GF-D8 (cell line): ENCODE measurements around the gene ARF1.

ENCODE experiments used
- DNase-seq: peaks from one replicate; lab custom pipeline; 2025; lab: John Stamatoyannopoulos, UW

ARF1 gene

DNA sequence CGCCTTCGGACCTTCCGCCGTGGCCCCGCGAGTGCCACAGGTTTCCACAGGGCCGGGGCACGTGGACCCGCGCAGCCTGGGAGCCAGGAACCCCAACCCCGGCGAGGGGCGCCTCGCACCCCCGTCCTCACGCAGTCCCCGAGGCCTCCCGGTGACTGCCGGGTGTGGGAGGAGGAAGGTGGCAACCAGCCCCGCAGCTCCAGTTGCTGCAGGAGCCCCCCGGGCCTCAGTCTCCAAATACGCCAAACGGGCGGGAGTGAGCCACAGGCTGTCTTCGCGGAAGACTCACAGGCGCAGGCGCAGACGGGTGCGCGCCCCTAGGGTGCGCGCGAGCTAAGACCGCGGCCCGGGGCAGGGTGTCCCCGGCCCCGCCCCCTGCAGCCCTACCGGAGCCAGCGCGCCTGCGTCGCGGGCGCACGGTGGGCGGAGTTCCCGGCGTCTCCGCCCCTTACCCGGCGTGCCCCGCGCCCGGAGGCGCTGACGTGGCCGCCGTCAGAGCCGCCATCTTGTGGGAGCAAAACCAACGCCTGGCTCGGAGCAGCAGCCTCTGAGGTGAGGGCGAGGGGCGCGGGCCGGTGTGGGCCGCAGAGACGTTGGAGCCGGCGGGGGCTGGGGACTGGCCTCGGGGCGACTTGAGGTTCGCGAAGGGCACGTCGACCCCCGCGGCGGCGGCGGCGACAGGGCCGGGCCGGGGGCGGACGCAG is at the start of gene ARF1:
ARF1 (plus strand) TSS at position 495 of the 704 bp plus-strand sequence. CDS start 14,407 bp downstream, outside the sequence.
- peak; percentile 53 for DNase-seq

DNA sequence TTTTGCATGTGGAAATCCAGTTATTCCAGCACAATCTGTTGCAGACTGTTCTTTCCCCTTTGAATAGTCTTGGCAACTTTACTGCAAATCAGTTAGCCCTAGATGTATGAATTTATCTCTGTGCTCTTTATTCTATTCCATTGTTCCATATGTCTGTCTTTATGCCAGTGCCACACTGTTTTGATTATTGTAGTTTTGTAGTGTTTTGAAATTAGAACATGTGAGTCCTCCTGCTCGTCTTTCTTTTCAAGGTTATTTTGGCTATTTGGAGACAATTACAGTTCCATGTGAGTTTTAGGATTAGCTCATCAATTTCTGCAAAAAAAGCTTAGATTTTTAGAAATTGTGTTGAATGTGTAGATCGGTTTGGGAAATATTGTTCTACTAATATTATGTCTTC is 49.1 kb upstream of the ARF1 start:
- no peak for DNase-seq

DNA sequence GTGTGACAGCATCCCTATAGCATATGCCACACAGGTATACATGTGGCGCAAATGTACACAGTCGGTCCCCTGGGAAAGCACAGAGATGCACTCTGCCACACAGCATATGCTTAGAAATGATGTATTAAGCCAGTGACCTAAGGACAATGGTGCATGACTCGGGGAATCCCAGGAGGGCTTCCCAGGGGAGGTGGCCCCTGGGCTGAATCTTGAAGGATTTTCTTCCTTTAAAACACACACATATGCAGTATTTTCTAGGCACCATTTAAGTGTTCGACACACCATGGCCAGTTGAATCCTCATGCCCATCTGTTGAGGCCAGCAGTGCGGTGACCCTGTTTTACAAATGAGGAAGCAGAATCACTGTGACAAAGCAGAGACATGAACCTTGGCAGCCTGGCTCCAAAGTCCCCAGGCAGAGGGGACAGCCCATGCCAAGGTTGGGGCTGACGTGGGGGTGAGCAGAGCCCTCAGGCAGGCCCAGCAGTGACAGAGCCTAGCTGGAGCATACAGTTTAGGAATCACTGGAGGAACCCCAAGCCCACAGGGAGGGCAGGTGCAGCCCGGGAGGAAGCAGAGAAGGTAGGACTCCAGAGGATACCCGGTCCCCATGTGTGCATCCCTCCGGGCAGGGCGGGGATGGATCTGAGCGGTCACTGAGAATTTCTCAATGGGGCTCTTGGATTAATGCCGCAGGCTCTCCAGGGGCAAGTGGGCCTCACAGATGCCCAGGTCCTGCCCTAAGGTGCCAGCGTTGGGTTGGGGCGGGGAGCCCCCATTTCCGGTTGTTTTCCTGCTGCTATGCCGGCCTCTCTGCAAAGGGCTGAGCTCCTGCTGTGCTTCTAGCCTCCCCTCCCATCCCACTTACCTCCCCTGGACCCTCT is 47.3 kb upstream of the ARF1 start:
- DNase-seq, result no peak

DNA sequence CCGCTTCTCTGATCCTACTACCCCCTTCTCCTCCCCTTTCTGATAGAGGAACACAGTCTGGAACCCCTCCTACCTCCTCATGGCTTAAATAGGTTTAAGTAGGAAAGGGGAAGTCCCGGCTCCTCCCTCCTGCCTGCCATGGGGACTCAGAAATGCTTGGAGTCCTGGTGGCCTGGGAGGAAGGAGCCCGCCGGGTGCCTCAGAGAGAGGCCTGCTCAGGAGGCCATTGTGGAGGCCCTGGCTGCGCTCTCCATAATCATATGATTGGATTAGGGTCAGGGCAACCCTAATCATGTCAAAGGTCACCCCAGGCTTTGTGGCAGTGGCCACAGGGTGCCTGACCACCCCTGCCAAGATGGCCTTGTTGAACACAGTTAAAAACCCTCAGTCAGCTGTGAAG is 46.7 kb upstream of the ARF1 start:
- no peak for DNase-seq

DNA sequence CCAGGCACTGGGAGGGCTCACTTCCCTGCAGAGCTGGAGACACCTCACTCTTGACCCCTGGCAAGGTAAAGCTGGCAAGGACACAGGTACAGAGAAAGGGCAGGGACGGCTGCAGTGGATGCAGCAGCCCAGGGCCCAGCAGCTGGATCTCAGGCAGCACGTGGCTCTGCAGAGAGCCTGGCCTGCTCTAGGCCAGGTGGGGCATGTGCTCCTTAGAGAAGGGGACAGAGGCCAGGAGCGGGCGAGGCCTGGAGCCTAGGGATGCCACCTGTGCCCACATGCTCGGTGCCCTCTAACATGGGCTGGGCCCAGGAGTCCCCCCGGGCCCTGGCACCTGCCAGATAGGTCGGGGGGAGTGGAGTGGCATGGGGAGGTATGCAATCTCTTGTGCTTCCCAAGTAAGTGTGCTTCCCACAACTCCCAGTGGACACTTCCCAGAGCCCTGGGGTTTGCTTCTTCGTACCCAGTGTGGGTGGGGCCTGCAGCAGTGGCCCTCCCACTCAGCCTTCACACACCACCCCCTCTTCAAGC is 45.7 kb upstream of the ARF1 start:
- DNase-seq, result no peak

DNA sequence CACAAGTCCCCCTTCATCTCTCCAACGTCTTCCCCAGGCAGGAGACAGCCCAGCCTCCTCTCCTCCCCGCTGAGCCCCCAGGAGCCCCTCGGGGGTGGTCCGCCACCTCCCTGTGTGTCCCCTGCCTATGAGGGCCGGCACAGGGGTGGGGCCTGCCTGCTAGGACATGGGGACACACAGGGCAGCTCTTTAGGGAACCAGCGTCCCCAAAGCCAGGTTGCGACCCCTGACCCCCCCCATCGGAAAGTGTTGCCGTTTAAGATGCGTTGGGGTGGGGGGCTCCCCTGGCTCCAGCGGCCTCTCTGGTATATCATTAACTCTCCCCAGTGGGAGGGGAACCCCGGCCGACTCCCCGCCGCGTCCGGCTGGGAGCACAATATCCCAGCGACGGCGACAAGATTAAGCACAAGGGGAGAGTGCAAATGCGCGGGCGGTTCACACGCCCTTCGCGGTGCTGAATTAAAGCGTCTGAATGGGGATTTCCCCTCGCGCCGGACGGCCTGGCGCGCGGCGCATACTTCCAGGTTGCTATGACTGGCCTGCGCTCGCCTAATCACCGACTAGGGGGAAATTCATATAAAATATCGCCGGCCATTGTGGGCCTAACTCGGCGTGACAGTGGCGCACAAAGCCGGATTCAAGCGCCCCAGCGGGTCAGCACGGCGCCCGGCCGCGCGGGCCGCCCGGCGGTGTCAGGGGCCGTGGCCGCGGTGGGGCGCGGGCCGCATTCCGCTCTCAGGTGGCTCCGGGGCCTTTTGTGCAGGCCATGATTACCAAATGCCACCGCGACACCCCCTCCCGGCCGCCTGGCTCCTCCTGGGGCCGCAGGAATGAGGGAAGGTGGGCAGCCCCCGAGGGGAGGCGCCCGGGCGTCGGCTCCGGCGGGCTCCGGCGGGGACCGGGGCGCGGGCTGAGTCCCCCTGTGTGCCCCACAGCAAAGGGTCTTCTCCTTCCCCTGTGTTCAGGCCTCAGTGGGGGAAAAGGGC is 44.8 kb upstream of the ARF1 start:
- no peak for DNase-seq

DNA sequence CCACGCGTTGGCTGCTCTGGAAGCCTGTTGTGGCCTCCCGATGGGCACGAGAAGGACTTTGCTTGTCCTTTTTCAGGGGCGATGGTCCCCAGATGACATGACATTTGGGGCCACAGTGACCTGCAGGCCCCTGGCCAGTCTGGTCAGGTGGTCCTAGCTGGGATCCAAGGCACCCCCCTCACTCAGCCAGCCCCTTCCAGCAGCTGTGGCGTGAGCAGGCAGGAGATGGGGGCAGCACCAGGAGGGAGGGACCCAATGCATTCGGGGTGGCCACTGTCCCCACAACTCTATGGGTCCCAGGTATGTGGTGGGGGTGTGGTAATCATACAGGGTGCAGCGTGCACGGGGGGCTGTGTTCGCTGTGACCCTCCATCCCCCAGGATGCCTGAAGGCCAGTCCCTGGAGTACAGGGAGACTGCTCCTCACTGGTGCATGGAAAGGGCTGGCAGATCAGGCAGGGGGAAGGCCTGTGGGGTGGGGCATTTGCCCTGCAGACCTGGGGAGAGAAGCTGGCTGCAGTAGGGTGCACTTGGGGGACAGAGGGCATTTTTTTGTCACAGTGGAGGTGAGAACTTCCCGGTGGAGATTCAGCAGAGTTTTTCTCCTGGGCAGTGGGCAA is 44.0 kb upstream of the ARF1 start:
- DNase-seq, result no peak

DNA sequence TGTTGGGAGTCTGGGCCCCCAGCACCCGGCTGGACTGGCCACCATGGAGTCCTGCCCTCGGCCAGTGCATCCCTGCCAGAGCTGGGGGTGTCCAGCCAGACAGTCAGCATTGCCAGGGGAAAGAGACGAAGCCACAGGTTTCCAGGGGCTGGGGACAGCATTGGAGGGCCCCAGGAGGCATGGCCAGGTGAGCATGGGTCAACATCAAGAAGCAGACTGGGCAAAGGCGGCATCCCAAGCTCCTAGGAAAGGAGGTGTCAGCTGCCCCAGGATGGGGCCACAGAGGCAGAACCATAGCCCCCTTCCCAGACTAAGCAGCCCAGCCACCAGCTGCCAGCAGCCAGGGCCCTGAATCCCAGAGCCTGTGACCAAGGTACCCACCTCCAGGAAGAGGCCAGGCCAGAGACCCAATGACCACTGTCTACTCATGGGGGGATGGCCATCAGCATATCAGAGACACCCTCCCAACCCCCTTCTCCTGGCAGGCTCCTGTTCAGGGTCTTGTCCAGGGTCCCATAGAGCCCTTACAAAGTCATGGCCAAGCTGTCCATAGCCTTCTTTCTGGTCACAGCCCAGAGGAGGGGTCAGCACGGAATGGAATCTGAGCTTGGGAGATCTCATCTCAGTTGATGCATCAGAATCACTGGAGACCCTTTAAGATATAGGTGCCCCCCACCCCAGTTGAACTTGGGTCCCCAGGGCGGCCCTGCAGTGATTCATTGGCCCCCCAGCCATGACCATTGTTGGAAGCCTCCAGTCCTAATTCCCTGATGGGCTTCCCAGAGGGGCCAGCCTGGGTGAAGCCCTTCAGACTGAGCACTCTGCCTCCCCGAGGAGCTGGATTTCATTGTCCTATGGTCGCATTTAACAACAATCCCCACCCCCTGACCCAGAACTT is 43.3 kb upstream of the ARF1 start:
- DNase-seq, result no peak

DNA sequence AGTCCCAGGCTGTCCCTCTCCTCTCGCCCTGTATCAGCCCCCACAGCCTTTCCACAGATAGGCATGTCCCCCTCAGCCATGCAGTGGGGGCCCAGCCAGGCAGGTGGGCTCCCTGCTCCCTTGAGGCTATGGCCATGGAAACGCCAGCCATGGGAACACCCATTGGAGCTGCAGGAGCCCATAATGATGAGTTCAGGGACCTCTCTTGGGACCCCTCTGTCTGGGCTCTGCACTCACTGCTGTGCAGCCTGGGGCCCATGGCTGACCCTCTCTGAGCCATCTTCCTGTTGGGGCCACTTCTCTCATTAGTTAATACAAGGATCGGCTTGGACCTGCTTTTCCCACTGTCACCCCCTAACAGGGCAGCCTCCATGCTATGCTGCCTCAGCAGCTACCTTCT is 42.5 kb upstream of the ARF1 start:
- DNase-seq, result no peak

DNA sequence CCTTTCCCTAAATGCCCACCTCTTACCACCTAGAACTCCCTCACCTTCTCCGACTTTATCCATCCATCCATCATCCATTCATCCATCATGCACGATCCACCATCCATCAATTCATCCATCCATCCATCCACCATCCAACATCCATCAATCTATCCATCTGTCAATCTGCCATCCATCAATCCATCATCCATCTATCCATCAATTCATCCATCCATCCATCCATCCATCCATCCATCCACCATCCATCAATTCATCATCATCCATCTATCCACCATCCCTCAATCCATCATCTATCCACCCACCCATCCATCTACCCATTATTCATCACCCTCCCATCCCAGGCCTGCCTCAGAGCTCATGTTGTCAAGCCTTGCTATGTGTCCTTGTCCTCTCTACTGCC is 41.2 kb upstream of the ARF1 start:
- DNase-seq, result no peak

DNA sequence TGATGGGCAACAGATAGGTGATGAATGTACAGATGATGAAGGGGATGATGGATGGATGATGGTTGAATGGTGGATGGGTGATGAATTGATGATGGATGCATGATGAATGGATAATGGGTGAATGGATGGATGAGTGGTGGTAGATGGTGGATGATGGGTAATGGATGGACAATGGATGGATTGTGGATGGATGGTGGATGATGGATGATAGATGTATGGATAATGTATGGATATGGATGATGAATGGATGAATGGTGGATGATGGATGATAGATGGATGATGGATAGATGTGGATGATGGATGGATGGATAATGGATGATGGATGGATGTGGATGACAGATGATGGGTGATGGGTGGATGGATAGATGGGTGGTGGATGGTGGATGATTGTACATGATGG is 40.0 kb upstream of the ARF1 start:
- DNase-seq, result no peak

DNA sequence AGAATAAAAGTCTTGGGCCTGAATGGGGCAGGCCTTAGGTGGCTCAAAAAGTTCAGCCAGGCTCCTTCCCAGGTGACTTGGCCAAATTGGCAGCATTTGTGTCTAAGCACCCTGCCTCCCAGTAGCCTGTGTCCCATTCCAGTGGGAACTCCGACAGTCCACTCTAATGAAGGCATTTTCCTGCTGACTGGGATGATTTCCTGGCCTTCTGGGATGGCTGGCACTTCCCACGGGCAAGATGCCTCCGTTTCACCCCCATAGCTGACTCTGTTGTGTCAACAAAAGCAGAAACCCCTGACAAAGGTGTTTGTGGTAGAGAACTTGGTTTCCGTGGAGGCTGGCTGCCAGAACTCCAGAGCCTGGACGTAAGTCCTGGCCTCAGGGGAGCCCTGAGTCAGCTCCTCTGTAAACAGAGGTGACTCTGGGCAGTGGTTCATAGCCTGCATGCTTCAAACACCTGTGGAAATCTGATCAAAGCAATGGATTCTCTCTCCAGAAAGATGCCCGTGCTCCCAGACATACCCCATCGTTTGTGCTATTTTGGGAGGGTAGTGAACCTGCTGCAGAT is 39.1 kb upstream of the ARF1 start:
- no peak for DNase-seq

DNA sequence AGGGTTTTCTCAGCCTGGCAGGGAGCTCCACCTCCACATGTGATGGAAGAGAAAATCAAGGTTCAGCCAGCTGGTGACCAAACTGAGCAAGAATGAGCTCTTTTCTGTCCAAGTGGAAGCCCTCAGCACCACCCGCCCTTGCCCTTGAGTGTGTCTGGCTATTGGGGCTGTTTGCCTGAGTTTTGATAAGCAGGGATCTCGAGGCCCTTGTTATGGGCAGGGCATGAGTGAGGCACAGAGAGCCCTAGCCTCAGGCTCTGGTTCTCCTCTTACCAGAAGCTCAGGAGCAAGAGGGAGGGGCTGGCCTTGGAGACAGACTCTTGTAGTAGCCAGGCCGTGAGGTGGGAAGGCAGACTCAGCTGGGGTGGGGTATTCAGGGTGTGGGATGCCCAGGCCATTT is 37.5 kb upstream of the ARF1 start:
- DNase-seq, result no peak

DNA sequence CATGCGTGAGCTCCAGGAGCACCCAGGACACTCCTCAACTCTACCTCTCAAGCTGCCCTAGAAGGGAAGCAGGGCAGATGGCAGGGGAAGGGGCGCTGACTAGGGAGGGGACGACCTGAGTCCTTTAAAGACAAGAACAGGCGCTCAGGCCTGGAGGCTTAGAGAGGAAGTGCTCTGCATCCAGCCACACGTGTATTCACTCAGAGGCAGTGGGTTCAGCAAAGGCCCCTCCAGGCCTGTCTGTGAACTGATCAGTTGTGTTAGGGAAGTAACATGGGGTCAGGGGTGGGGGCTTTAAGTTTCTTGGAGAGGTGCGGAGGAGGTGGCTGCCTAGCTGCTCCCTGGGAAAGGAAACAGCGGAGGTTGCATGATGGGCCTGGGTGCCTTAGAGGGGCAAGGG is 37.1 kb upstream of the ARF1 start:
- no peak for DNase-seq

DNA sequence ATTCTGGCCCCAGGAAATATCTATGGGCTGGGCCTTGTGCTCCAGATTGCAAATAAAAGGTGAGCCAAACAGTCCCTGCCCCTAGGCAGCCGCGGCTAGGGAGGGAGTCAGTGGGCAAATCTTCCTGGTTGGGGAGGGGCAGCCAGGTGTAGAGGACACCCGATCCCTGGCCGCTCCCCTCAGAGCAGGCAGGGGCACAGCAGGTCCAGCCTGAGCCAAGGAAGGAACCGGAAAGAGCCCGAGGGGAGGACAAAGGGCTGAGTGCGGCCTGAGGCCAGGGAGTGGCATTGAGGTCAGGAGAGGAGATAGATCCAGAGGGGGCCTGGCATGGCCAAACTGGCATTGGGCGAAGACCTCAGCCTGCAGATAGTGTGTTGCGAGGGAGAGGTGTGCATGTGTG is 36.6 kb upstream of the ARF1 start:
- DNase-seq, result no peak

DNA sequence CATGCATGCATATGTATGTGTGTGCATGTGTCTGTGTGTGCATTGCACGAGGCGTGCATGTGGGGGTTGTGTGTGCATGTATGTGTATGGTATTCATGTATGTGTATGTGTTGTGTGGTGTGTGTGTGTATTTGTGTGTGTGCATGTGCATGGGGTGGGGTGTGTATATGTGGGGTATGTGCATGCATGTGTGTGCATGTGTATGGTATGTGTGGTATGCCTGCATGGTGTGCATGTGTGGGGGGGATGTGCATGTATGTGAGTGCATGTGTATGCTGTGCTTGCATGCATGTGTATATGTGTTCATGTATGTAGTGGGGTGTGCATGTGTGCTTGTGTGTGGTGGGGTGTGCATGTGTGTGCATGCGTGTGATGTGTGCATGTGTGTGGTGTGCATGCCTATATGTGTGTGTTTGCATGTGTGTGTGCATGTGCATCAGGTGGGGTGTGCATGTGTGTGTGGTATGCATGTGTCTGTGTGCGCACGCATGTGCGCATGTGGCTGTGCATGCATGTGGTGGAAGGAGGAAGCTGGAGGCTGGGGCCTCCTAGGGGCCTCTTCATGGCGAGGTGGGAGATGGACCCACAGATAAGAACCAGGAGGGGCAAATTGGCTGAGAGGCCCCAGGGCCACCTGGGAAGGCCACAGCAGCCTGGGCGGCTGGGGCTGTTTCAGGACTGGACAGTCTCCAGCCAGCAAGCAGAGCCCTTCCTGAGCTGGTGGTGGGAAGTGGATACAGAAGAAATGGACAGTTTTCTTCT is 35.9 kb upstream of the ARF1 start:
- DNase-seq, result no peak

DNA sequence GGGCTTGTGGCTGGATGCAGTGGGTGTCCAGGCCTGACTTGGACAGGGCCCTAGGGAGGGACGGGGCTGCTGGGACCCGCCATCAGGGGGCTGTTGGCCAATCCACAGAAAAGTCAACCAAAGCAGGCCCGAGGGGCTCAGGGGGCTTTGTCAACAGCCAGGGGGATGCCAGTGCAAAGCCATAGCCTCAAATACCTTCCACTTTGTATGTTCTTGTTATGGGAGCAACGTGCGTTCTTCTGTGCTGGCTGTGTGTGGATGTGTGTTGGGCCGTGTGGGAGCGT is 35.4 kb upstream of the ARF1 start:
- no peak for DNase-seq

DNA sequence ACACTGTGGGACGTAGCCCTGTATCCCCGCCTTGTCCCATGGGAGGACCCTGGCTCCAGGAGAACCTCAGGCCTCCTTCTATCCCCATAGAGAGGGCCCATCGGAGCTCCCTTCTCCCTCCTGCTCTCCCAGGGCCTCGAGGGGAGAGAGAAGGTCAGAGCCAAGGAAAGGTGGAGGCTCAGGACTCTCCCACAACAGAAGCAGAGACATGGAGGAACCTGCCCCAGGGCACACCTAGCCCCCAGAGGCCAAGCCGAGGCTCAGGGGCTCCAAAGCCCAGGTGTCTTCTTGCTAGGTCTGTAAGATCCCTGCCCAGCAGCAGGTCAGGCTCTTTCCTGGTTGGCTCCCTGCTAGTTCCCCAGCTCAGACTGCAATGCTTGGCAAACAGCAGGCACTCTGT is 34.4 kb upstream of the ARF1 start:
- no peak for DNase-seq

DNA sequence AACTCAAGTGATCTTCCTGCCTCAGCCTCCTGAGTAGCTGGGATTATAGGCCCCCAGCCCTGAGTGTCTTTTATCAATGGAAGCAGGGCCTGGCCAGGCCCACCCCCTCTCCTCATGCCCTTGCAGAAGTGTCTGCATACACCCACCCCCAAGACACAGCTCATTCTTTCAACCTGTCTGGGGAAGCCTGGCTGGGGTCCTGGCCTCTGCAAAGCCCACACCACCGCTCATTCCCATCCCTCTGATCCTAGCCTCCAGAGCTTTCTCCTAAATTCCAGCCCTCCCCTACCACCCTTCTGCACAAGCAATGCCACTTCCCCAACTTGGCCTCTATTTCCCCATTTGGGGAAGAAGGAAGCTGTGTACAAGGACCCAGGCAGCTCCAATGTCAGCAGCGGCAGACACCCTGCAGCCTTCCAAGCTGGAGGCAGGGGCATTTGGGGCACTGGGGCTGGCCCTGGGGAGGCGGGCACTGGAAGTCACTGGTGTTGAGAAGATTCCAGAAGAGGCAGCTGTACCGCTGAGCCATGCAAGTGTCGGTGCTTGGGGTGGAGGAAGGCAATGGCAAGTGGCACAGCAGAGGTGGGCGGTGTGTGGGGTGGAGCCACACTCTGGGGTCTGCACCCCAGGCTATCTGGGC is 33.7 kb upstream of the ARF1 start:
- DNase-seq, result no peak
